ENCODE data around the gene MPP2. TPM values are rescaled to one million over a fixed set of nuclear protein-coding genes. Genes with fewer than 3 reads are reported as not detected.
A peak's percentile ranks its signal among the peaks of the same experiment; 100 is the strongest.
"Not testable (repeated sequence)": the region's sequence is repeated elsewhere in the genome, so short reads cannot be mapped to it uniquely, and the experiment has no call there.

The MPP2 gene
- 4.8 TPM in 2 replicates for total RNA-seq (2014; rRNA removed; shearing (Covaris generic))

- no peak for DNase-seq (ENCODE audit: low spot score)
Measured at GRCh38 chr17:43907425-43907981, at the start of gene MPP2. MPP2 (minus strand) TSS chr17:43907536; CDS start chr17:43904460, 3,076 bp downstream.

- DNase-seq (ENCODE audit: low spot score), result no peak
Measured at GRCh38 chr17:43956222-43956621, 48.9 kb upstream of the MPP2 start.

- no peak for DNase-seq (ENCODE audit: low spot score)
Measured at GRCh38 chr17:43953746-43954145, 46.4 kb upstream of the MPP2 start, which contains the start of gene PYY. PYY (minus strand) TSS chr17:43953940; CDS start chr17:43953483, 457 bp downstream.

- DNase-seq (ENCODE audit: low spot score), result no peak
Measured at GRCh38 chr17:43952724-43953666, 45.7 kb upstream of the MPP2 start.

GRCh38 chr17:43952351-43952723, 45.0 kb upstream of the MPP2 start:
- no peak for DNase-seq (ENCODE audit: low spot score)

- DNase-seq (ENCODE audit: low spot score), result no peak
Measured at GRCh38 chr17:43951750-43952149, 44.4 kb upstream of the MPP2 start.

- no peak for DNase-seq (ENCODE audit: low spot score)
Measured at GRCh38 chr17:43950554-43950953, 43.2 kb upstream of the MPP2 start.

- DNase-seq (ENCODE audit: low spot score), result no peak
Measured at GRCh38 chr17:43949781-43950180, 42.4 kb upstream of the MPP2 start.

GRCh38 chr17:43946781-43947180, 39.4 kb upstream of the MPP2 start:
- no peak for DNase-seq (ENCODE audit: low spot score)

- no peak for DNase-seq (ENCODE audit: low spot score)
Measured at GRCh38 chr17:43945074-43945829, 37.9 kb upstream of the MPP2 start.

- DNase-seq (ENCODE audit: low spot score), result no peak
Measured at GRCh38 chr17:43942051-43942685, 34.8 kb upstream of the MPP2 start, which contains the start of gene PPY. PPY (minus strand) TSS chr17:43942476; CDS start chr17:43941654, 822 bp downstream.

- peak; percentile 30 for DNase-seq (ENCODE audit: low spot score)
Measured at GRCh38 chr17:43940630-43941029, 33.3 kb upstream of the MPP2 start.

GRCh38 chr17:43939886-43940285, 32.5 kb upstream of the MPP2 start:
- DNase-seq (ENCODE audit: low spot score), result no peak

- not testable (repeated sequence) for DNase-seq (ENCODE audit: low spot score)
Measured at GRCh38 chr17:43939452-43939851, 32.1 kb upstream of the MPP2 start.

GRCh38 chr17:43938838-43939182, 31.5 kb upstream of the MPP2 start:
- DNase-seq (ENCODE audit: low spot score), result no peak

- no peak for DNase-seq (ENCODE audit: low spot score)
Measured at GRCh38 chr17:43936434-43936833, 29.1 kb upstream of the MPP2 start.

- DNase-seq (ENCODE audit: low spot score), result no peak
Measured at GRCh38 chr17:43935926-43936261, 28.6 kb upstream of the MPP2 start.

GRCh38 chr17:43935204-43935925, 28.0 kb upstream of the MPP2 start:
- DNase-seq (ENCODE audit: low spot score), result no peak

- DNase-seq (ENCODE audit: low spot score), result no peak
Measured at GRCh38 chr17:43932923-43933322, 25.6 kb upstream of the MPP2 start.

GRCh38 chr17:43932357-43932756, 25.0 kb upstream of the MPP2 start:
- DNase-seq (ENCODE audit: low spot score), result no peak

GRCh38 chr17:43931062-43931571, 23.8 kb upstream of the MPP2 start:
- no peak for DNase-seq (ENCODE audit: low spot score)

Data from A172 (cell line).